Renal cortex interstitium (tissue), 11 donors: ENCODE results near the gene MTMR11. TPM values are rescaled to one million over a fixed set of nuclear protein-coding genes. Genes with fewer than 3 reads are reported as not detected.

Experiments used
- DNase-seq, 11 donors: peaks; one replicate each; pipeline ENCODE4 v3.0.0-alpha.2; 2013; ENCODE audit warnings: low read depth in 9 of 11, low spot score in 4 of 11; ENCODE audit errors: extremely low read depth in 1 of 11
- polyA plus RNA-seq, 3 donors: library from polyadenylated mRNA; unstranded; fragments of 120-200 nt; gene quantifications; one replicate each; pipeline ENCODE4 v1.2.1, GENCODE V29; 2013; ENCODE audit not compliant: insufficient read length in 3 of 3

The MTMR11 gene
- polyA plus RNA-seq, 3 donors, result 26.6 to 42.2 (median 33.5) TPM

- no peak for DNase-seq
Measured at GRCh38 chr1:149883598-149884247, 53.0 kb downstream of the MTMR11 start.

DNA sequence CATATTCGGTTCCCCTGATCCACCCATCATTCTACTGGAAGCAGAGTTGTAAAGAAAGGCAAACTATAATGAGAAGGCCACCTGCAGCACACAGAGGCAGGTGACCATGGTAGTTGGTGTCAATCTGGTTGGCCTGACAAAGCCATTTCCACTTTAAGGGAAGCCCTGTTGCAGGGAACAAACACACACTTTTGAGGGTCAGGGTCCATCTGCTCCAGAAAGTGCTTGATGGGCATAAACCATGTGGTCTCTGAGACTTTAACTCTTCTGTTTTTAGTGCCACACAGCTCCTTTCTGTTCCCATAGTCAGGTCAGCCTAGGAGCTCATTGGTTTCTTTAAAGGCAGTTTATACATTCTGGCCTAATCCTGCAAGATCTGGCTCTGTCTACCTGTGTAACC, 54.8 kb downstream of the MTMR11 start:
- DNase-seq, result no peak

DNA sequence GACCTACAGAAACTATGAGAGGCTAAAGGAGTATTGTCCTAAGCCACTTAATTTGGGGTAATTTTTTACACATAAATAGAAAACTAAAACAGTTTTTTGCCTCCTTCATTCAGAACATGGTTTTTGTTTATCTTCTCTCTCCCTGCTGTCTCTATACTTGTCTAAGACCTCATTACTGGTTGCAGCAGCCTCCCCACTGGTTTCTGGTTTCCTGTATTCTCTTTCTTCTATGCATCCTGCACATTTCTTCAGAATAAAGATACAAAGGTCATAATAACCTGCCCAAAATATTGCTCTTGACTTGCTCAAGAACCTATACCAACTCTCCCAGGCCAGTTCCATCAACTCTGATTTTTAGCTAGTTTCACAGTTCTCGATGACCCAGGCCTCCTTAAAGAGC, 57.1 kb downstream of the MTMR11 start:
- DNase-seq, result no peak

Other genes with a start within 250 kb of the MTMR11 start
- 1 to 10 TPM; 1.3 to 2.1 (median 1.4) TPM for gene FCGR1A, start 154.2 kb downstream of the MTMR11 start, polyA plus RNA-seq
- gene BOLA1, start 37.3 kb downstream of the MTMR11 start, polyA plus RNA-seq, result 10 to 100 TPM; 20.2 to 26.5 (median 21.0) TPM
- gene SV2A, start 19.0 kb downstream of the MTMR11 start, polyA plus RNA-seq, result 1 to 10 TPM; 7.7 to 8.3 (median 7.8) TPM
- gene SF3B4, start 9.1 kb downstream of the MTMR11 start, polyA plus RNA-seq, result 10 to 100 TPM; 68.9 to 90.1 (median 87.6) TPM
- 10 to 100 TPM; 16.2 to 22.1 (median 19.0) TPM for gene OTUD7B, start 73.8 kb upstream of the MTMR11 start, polyA plus RNA-seq
- 10 to 100 TPM; 62.8 to 75.7 (median 68.6) TPM for gene VPS45, start 130.9 kb upstream of the MTMR11 start, polyA plus RNA-seq
- gene PLEKHO1, start 213.0 kb upstream of the MTMR11 start, polyA plus RNA-seq, result 10 to 100 TPM; 48.3 to 60.4 (median 48.4) TPM